Activated naive CD4-positive, alpha-beta T cell treated with anti-CD3 and anti-CD28 coated beads, Interleukin-2, amount 50 U/mL, for 24 hours (primary cell): ENCODE data around the gene IRAK2.
"Not testable (repeated sequence)": the region's sequence is repeated elsewhere in the genome, so short reads cannot be mapped to it uniquely, and the experiment has no call there.

Source experiments
- H3K27ac Mint-ChIP-seq: one replicate; pipeline ENCODE4 v1.8.0; 2021; ENCODE audit warnings: mild to moderate bottlenecking, mixed read lengths
- H3K27me3 Mint-ChIP-seq: one replicate; pipeline ENCODE4 v1.8.0; 2021; ENCODE audit warnings: mixed read lengths
- H3K36me3 Mint-ChIP-seq: one replicate; pipeline ENCODE4 v1.8.0; 2021; ENCODE audit warnings: mixed read lengths
- H3K4me1 Mint-ChIP-seq: one replicate; pipeline ENCODE4 v1.8.0; 2021; ENCODE audit warnings: mixed read lengths
- H3K4me3 Mint-ChIP-seq: one replicate; pipeline ENCODE4 v1.8.0; 2021; ENCODE audit warnings: mild to moderate bottlenecking, mixed read lengths
- H3K9me3 Mint-ChIP-seq: one replicate; pipeline ENCODE4 v1.8.0; 2021; ENCODE audit warnings: mixed read lengths

The IRAK2 gene, protein sequence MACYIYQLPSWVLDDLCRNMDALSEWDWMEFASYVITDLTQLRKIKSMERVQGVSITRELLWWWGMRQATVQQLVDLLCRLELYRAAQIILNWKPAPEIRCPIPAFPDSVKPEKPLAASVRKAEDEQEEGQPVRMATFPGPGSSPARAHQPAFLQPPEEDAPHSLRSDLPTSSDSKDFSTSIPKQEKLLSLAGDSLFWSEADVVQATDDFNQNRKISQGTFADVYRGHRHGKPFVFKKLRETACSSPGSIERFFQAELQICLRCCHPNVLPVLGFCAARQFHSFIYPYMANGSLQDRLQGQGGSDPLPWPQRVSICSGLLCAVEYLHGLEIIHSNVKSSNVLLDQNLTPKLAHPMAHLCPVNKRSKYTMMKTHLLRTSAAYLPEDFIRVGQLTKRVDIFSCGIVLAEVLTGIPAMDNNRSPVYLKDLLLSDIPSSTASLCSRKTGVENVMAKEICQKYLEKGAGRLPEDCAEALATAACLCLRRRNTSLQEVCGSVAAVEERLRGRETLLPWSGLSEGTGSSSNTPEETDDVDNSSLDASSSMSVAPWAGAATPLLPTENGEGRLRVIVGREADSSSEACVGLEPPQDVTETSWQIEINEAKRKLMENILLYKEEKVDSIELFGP

DNA sequence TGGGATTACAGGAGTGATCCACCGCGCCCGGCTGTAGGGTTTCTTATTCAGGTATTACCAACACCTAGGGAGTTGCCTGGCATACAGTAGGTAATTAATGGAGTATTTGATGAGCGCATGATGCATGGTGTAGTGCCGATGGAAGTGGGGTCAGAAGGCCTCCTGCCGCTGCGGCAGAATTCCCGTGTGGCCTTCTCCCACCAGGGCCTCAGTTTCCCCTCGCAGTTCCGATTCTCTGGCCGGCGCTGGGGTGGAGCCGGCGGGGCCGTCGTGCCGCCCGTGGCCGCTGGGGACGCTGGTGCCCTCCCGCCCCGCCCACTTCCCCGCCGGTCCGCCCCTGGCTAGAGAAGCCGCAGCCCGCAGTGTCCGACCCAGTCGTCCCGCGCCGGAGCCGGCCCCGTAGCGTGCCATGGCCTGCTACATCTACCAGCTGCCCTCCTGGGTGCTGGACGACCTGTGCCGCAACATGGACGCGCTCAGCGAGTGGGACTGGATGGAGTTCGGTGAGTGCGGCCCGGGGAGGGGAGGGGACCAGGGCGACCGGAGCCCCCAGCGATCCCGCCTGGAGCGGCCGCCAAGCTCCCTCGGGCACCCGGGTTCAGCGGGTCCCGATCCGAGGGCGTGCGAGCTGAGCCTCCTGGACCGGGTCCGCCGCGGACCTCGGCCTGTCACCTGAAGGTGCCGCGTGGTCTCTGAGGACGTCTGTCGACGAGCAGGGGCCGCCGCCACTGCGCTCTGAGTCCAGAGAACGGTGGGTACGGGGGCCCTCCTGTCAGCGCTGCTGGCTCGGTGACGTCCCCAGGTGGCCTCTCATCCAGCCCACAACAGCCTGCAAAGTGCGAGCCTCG, at the start of gene IRAK2:
Gene IRAK2, plus strand, starts transcription at position 374 of the 848 bp plus-strand sequence. Its CDS starts 36 bp downstream, at position 410.
- H3K27me3 Mint-ChIP-seq: no peaks in the 10 kb centered on the region
- peak within 1 kb of the TSS; percentile 78 for H3K4me3 Mint-ChIP-seq
- H3K4me1 Mint-ChIP-seq: peaks cover 24% of the 10 kb centered on the region
- H3K9me3 Mint-ChIP-seq: no peaks in the 10 kb centered on the region
- no peak within 1 kb of the TSS for H3K27ac Mint-ChIP-seq
- peaks cover 4% of the 10 kb centered on the region for H3K36me3 Mint-ChIP-seq

DNA sequence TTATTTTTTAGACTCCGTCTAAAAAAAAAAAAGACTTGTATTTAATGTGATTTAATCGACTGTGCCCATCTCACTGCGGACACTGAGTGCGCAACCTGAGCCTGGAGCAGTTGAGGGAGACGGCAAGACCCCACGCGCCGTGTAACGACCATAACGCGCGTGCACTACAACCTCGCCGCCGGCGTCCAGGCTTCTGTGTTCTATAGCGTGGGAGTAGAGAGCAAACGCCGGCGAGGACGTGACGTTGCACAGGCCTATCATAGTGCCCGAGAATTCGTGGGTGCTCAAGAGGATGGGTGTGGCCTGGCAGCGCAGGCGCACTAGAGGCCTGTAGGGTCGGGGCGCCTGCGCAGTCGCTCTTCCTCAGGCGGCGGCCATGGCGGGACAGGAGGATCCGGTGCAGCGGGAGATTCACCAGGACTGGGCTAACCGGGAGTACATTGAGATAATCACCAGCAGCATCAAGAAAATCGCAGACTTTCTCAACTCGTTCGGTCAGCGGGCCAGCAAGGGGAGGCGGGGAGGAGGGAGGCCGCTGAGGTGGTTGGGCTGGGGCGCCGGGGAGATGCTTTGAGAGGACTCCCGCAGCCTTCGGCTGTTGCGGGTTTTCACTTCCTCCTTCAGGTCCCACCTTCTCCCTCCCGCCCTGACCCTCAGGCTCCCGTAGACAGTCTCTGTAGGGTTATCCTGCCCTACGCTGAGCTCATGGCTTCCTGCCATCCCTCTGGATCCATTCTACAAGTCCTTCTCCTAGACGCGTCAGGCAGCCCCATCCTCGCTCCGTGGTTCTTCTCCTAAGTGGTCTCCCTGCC, 49.2 kb upstream of the IRAK2 start, which contains the start of gene BRK1:
Gene BRK1, plus strand, starts transcription at position 350 of the 812 bp plus-strand sequence. Its CDS starts 27 bp downstream, at position 377.
- no peaks in the 10 kb centered on the region for H3K27me3 Mint-ChIP-seq
- H3K4me1 Mint-ChIP-seq: peaks cover 30% of the 10 kb centered on the region
- no peaks in the 10 kb centered on the region for H3K9me3 Mint-ChIP-seq
- peaks cover 6% of the 10 kb centered on the region for H3K36me3 Mint-ChIP-seq
- peak within 1 kb of the TSS; percentile 98 for H3K27ac Mint-ChIP-seq
- H3K4me3 Mint-ChIP-seq: peak within 1 kb of the TSS; percentile 99

DNA sequence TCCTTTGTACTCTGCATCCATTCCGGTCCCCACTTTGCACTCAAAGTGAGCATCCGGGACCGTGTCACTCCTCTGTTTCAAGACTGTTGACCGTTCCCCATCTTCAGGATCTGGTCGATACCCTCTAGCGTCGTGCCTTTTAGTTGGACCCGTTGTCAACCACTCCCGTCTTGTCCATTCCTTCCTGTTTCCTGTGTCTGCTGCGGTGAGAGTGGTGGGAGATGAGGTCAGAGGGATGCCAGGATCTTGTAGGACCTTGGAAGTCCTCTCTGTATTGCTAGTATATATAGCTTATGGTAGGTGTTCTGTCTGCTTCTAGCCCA, 48.6 kb upstream of the IRAK2 start:
- H3K4me1 Mint-ChIP-seq: peaks cover 35% of the 10 kb centered on the region
- peak overlapping the region; percentile 98 for H3K27ac Mint-ChIP-seq
- H3K9me3 Mint-ChIP-seq: no peaks in the 10 kb centered on the region
- H3K4me3 Mint-ChIP-seq: peak overlapping the region; percentile 99
- peaks cover 10% of the 10 kb centered on the region for H3K36me3 Mint-ChIP-seq
- no peaks in the 10 kb centered on the region for H3K27me3 Mint-ChIP-seq

GRCh38 chr3:10116928-10117327, 47.8 kb upstream of the IRAK2 start:
- peaks cover 39% of the 10 kb centered on the region for H3K4me1 Mint-ChIP-seq
- no peak overlapping the region for H3K27ac Mint-ChIP-seq
- no peaks in the 10 kb centered on the region for H3K9me3 Mint-ChIP-seq
- peak overlapping the region; percentile 99 for H3K4me3 Mint-ChIP-seq
- H3K27me3 Mint-ChIP-seq: no peaks in the 10 kb centered on the region
- peaks cover 12% of the 10 kb centered on the region for H3K36me3 Mint-ChIP-seq

GRCh38 chr3:10119376-10119775, 45.3 kb upstream of the IRAK2 start:
- Mint-ChIP-seq H3K36me3 (peaks cover 16% of the 10 kb centered on the region), H3K4me3 (no peak overlapping the region), H3K4me1 (peaks cover 52% of the 10 kb centered on the region), H3K9me3 (no peaks in the 10 kb centered on the region), H3K27ac (peak overlapping the region; percentile 14), H3K27me3 (no peaks in the 10 kb centered on the region)

GRCh38 chr3:10121064-10121463, 43.7 kb upstream of the IRAK2 start:
- H3K4me1 Mint-ChIP-seq: peaks cover 53% of the 10 kb centered on the region
- H3K4me3 Mint-ChIP-seq: no peak overlapping the region
- H3K36me3 Mint-ChIP-seq: peaks cover 17% of the 10 kb centered on the region
- peak overlapping the region; percentile 75 for H3K27ac Mint-ChIP-seq
- no peaks in the 10 kb centered on the region for H3K27me3 Mint-ChIP-seq
- H3K9me3 Mint-ChIP-seq: no peaks in the 10 kb centered on the region

GRCh38 chr3:10122724-10123123, 42.0 kb upstream of the IRAK2 start:
- H3K27me3 Mint-ChIP-seq: no peaks in the 10 kb centered on the region
- H3K4me1 Mint-ChIP-seq: peaks cover 47% of the 10 kb centered on the region
- peaks cover 26% of the 10 kb centered on the region for H3K36me3 Mint-ChIP-seq
- H3K4me3 Mint-ChIP-seq: peak overlapping the region; percentile 62
- H3K9me3 Mint-ChIP-seq: no peaks in the 10 kb centered on the region
- peak overlapping the region; percentile 88 for H3K27ac Mint-ChIP-seq

DNA sequence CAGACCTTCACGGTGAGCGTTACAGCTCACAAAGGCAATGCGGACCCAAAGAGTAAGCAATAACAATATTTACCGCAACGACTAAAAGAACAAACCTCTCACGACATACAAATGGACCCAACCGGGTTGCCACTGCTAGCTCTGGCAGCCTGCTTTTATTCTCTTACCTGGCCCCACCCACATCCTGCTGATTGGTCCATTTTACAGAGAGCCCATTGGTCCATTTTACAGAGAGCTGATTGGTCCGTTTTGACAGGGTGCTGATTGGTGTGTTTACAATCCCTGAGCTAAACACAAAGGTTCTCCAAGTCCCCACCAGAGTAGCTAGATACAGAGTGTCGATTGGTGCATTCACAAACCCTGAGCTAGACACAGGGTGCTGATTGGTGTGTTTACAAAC, 28.8 kb upstream of the IRAK2 start:
- H3K4me1 Mint-ChIP-seq, H3K27me3 Mint-ChIP-seq, H3K27ac Mint-ChIP-seq, H3K9me3 Mint-ChIP-seq, H3K36me3 Mint-ChIP-seq, H3K4me3 Mint-ChIP-seq: not testable (repeated sequence)

- no peaks in the 10 kb centered on the region for H3K36me3 Mint-ChIP-seq
- H3K27me3 Mint-ChIP-seq: no peaks in the 10 kb centered on the region
- no peaks in the 10 kb centered on the region for H3K4me1 Mint-ChIP-seq
- H3K9me3 Mint-ChIP-seq: no peaks in the 10 kb centered on the region
- H3K4me3 Mint-ChIP-seq: no peak overlapping the region
- no peak overlapping the region for H3K27ac Mint-ChIP-seq
Observed at GRCh38 chr3:10136426-10137005, 28.2 kb upstream of the IRAK2 start.

GRCh38 chr3:10137178-10137577, 27.5 kb upstream of the IRAK2 start:
- Mint-ChIP-seq H3K9me3 (no peaks in the 10 kb centered on the region), H3K36me3 (no peaks in the 10 kb centered on the region), H3K4me3 (no peak overlapping the region), H3K4me1 (no peaks in the 10 kb centered on the region), H3K27me3 (no peaks in the 10 kb centered on the region), H3K27ac (no peak overlapping the region)

GRCh38 chr3:10140996-10141546, 23.6 kb upstream of the IRAK2 start:
- H3K9me3 Mint-ChIP-seq: no peaks in the 10 kb centered on the region
- H3K4me1 Mint-ChIP-seq: peaks cover 24% of the 10 kb centered on the region
- peaks cover 3% of the 10 kb centered on the region for H3K36me3 Mint-ChIP-seq
- no peak overlapping the region for H3K27ac Mint-ChIP-seq
- H3K27me3 Mint-ChIP-seq: no peaks in the 10 kb centered on the region
- H3K4me3 Mint-ChIP-seq: peak overlapping the region; percentile 99

DNA sequence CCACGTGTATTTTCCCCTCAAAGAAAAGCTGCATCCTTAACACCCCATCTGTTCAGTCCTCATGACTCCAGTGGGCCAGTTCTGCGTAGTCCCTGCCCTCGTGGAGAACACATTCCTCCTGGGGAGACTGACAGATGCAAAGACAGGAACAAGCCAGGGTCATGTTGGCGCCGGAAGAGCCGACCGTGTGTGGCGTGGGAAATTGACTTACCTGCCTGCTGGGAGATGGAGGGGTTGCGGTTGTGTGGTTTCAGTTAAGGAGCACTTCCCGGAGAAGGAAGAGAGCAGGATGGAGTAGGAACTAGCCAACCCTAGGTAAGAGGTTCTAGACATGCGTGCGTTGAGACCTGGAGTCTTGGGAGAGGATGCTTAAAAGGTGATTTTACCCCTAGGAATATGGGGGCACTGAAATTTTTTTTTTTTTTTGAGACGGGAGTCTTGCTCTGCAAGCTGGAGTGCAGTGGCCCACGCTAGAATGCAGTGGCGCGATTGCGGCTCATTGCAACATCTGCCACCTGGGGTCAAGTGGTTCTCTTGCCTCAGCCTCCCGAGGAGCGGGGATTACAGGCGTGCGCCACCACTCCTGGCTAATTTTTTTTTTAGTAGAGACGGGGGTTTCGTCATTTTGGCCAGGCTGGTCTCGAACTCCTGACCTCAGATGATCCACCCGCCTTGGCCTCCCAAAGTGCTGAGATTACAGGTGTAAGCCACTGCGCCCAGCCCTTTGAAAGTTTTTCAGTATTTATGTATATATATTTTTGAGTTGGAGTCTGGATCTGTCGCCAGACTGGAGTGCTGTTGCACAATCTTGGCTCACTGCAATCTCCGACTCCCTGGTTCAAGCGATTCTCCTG, 21.8 kb upstream of the IRAK2 start:
- peaks cover 32% of the 10 kb centered on the region for H3K4me1 Mint-ChIP-seq
- no peaks in the 10 kb centered on the region for H3K27me3 Mint-ChIP-seq
- peak overlapping the region; percentile 91 for H3K27ac Mint-ChIP-seq
- peak overlapping the region; percentile 99 for H3K4me3 Mint-ChIP-seq
- peaks cover 3% of the 10 kb centered on the region for H3K36me3 Mint-ChIP-seq
- H3K9me3 Mint-ChIP-seq: no peaks in the 10 kb centered on the region

DNA sequence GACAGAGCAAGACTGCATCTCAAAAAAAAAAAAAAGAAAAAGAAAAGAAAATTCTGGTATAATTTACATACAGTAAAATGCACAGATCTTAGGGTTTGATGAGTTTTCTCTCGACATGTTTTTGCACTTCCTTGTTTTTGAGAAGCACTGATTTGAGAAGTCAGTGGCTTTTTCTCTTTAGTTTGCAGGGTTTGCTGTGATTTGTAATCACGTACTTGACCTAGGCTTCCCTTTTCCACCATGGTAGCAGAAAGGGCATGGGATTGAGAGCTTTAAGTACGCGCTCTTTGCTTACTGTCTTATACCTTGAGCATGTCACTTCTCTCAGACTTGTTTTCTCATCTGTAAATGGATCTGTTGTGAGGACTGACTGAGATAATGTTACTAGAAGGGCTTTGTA, 19.0 kb upstream of the IRAK2 start:
- Mint-ChIP-seq H3K4me3 (peak overlapping the region; percentile 63), H3K27ac (peak overlapping the region; percentile 2), H3K4me1 (peaks cover 37% of the 10 kb centered on the region), H3K27me3 (no peaks in the 10 kb centered on the region), H3K36me3 (peaks cover 5% of the 10 kb centered on the region), H3K9me3 (no peaks in the 10 kb centered on the region)

DNA sequence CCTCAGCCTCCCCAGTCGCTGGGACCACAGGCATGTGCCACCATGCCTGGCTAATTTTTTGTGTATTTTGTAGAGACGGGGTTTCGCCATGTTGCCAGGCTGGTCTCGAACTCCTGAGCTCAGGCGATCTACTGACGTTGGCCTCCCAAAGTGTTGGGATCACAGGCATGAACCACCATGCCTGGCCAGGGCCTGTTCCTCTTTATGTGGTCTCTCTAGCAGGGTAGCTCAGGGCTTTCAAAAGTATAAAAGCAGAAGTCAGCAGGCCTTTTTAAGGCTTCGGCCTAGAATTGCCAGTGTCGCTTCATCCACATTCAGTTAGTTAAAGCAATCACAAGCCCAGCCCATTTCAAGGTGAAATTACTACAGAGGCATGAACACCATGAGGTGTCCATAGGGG, 15.5 kb upstream of the IRAK2 start:
- no peak overlapping the region for H3K4me3 Mint-ChIP-seq
- H3K36me3 Mint-ChIP-seq: peaks cover 6% of the 10 kb centered on the region

More for the DNA sequence above, 15.5 kb upstream of the IRAK2 start:
- Mint-ChIP-seq H3K9me3 (no peaks in the 10 kb centered on the region), H3K4me1 (peaks cover 23% of the 10 kb centered on the region), H3K27me3 (no peaks in the 10 kb centered on the region), H3K27ac (no peak overlapping the region)
